NOMO-1 treated with DMSO at 0.1 percent for 48 hours (cell line): ENCODE measurements around the gene TRIM50.
"Not testable (repeated sequence)": the region's sequence is repeated elsewhere in the genome, so short reads cannot be mapped to it uniquely, and the experiment has no call there.

Source experiments
- DNase-seq: peaks from one replicate; lab custom pipeline; 2025; ENCODE audit not compliant: unreplicated experiment; lab: John Stamatoyannopoulos, UW

Gene TRIM50

DNA sequence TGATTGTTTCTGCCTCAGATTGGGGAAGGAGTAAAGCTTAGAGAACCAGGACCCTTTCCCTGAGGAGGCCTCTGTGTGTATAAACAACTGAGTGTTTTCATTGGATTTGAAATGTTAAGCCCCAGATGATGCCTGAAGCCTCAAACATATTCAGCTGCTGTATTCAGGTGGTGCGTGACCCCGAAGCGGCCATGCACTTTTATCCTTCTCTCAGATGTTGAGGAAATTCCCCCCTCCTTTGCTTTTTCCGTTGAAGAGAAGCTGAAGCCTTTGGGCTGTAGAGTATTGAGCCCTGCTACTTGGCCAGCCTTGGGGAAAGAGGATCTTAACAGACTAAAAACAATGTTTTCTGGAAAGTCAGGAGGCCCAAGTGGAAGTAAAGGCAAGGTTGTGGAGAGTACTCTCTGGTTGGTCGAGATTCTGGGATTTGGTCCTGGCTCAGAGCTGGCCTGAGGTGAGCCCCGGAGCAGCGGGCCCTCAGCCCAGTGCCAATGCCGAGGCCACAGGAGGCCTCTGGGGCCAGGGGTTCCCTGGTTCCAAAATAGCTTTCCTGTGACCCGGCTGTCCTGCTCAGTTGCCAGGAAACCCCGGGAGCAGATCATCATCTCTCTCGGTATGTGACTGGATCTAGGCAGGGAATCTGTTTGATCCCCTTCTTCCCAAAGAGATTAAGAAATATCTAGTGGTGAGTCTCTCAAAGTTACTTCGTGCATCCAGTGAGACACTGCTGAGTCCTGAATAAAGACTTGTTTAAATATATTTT lies 22.6 kb upstream of the TRIM50 start:
- no peak for DNase-seq

DNA sequence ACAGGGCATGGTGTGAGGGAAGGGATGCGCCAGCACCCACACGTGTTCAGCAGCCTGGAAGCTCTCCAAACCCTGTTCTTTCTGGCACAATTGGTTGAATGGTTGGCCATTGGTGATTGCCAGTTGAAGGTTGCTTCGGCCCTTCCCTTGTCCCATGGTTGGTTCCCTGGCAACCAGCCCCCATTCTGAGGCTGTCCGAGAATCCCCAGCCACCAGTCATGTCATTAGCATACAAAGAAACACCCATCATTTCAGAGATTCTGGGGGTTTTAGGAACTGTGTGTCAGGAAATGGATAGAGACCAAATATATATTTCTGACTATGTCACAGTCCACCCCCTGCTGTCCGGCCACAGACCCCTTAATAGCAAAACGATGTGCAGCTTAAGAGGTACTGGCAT lies 21.9 kb upstream of the TRIM50 start:
- DNase-seq = no peak

DNA sequence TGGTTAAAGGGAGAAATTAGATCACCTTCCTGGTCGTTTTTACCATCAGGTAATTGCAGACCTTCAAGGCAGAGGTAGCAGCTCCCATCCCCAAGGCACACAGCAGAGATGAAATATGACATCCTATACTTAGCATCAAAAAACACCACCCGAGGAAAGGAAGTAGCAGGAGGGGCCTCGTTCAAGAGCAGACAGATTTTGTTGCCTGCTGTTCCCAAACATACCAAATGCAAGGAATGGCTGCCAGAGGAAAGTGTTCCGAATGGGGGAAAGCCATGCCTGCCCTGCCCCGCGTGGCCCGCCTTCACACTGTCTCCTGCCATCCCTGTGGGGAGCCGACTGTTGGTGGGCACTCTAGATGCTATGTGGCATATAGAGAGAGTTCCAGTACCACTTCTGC lies 18.1 kb upstream of the TRIM50 start:
- no peak for DNase-seq

DNA sequence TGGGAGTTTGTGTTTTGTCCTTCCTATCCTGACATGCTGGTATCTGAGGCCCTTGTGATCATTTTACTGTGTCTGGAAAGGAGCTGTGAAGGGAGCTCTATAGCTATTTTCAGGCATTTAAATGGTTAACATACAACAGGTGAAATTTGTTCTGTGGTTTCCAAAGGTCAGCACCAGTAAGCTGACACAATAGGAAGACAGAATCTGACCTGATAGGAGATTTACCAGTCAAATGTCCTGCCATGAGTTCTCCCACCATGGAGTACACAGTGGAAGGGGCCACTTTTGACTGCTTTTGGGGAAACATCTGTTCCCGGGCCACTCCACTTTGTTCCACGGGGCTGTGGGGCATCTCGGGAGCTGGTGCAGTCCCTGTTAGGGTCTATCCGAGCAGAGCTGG lies 17.7 kb upstream of the TRIM50 start:
- DNase-seq = no peak

DNA sequence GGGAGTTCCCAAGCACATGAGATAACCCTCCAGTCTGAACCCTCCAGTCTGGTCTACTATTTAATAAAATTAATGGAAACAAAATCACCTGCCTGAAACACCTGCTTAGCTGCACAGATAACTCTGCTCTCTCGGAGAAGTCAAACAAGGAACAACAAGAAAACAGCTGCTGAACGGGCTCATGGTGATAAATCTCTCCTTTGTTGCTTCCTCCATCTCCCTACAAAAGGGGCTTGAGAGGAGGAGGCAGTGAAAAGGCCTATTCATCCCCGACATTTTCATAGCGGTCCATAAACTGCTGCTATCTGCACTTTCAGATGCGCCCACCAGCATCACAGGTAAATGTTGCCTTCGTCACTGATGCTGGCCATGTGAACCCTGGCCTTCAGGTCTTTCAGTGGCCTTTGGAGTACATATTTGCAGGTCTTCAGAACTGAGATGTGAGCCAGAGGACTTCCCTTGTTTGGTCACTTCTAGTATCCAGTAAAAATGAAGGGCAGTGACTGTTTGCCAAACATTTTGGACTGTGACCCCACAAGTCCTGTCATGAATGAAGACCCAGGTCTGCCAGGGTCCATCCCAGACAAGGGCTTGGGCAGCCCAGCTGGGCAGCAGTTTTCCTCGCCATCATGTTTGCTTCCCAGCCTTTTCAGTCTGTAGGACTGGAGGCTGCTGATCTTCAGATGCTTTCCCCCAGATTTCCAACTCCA lies 15.9 kb upstream of the TRIM50 start:
- DNase-seq = no peak

DNA sequence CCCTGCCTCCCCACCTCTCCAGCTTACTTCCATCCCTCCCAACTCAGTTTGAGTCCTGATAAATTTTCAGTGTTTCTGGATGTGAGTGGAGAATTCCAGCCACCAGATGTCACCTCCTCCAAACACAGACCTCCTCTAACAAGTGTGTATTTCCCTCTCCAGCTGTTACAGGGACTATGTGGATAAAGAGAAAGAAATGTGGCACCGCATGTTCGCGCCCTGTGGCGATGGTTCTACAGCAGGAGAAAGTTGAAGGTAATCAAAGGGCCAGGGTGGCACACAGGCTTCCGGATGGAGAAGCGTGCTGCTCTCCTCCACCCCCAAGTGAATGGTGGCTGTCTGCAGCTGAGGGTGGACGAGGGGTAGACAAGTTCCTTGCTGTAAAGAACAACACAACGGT lies 14.8 kb upstream of the TRIM50 start:
- DNase-seq = no peak

DNA sequence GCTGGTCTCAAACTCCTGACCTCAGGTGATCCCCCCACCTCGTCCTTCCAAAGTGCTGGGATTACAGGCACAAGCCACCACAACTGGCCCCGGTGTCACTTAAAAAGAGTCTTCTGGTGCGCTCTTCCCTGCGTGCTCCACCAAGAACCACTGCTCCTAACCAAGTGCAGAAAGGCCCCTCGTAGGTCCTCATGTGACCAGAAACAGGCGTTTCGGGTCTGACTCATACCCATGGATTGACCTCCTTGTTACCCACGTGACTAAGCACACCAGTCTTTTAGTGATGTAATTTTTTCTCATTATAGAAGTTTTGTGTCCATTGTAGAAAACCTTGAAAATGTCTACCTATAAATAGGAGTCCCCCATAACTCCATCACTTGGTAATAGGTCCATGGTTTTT lies 14.0 kb upstream of the TRIM50 start:
- peak; percentile 98 for DNase-seq

DNA sequence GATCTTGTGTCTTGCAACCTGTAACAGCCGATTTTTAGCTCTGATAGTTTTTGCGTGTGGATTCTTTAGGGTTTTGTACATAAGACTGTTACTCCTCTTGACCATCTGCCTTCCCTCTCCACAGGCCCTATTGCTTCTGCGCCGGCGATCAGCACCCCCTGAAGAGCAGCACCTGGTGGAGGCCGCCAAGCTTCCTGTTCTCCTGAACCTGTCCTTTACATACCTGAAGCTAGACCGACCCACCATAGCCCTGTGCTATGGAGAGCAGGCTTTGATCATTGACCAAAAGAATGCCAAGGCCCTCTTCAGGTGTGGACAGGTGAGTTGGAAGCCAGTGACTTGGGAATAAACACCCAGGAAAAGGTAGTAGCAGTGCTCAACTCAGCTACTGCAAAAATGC lies 12.6 kb upstream of the TRIM50 start:
- DNase-seq = no peak

DNA sequence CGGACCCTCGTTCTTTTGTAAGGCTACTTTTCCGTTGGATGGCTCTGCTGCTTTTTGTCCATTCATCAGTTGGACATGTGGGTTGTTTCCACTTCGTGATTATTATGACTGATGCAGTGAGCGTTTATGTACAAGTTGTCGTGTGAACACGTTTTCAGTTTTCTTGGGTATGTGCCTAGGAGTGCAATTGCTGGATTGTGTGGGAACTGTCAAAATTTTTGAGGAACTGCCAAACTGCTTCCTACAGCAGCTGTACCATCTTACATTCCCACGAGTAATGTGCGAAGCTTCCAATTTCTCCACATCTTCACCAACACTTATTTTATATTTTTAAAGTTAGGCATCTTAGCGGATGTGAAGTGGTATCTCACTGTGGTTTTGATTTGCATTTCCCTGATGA lies 10.4 kb upstream of the TRIM50 start:
- DNase-seq = no peak

DNA sequence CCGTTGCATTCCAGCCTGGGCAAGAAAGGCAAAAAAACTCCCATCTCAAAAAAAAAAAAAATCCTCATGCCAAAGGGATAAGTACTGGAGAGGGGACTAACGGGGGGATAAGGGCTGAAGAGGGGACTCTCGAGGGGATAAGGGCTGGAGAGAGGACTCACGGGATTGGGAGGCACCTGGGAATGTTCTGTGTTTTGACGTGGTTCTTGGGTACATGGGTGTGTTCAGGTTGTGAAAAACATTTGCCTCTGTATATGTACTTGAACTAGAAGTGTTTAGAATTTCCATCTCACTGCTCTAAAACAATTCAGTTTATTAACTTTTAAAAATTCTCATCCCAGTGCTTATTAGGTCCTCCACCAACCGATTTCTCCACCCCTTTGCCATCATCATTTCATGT lies 4.6 kb upstream of the TRIM50 start:
- no peak for DNase-seq

DNA sequence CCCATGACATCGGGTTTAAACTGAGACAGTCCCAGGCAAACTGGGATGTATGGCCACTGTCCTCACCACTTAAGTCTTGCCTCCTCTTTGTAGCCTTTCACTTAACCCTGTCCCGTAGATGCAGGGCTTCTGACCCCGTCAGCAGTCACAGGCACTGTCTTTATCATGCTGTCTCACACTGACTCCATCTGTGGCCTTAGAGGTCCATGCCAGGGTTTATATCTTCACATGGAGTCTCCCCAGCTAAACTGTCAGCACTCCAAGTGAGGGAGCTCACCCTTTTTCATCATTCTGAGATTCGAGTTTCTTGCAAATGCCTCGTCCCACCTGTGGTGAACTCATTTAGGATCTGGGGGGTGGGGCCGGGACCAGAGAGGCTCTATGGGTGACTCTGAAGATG lies 2.9 kb upstream of the TRIM50 start:
- DNase-seq = no peak

DNA sequence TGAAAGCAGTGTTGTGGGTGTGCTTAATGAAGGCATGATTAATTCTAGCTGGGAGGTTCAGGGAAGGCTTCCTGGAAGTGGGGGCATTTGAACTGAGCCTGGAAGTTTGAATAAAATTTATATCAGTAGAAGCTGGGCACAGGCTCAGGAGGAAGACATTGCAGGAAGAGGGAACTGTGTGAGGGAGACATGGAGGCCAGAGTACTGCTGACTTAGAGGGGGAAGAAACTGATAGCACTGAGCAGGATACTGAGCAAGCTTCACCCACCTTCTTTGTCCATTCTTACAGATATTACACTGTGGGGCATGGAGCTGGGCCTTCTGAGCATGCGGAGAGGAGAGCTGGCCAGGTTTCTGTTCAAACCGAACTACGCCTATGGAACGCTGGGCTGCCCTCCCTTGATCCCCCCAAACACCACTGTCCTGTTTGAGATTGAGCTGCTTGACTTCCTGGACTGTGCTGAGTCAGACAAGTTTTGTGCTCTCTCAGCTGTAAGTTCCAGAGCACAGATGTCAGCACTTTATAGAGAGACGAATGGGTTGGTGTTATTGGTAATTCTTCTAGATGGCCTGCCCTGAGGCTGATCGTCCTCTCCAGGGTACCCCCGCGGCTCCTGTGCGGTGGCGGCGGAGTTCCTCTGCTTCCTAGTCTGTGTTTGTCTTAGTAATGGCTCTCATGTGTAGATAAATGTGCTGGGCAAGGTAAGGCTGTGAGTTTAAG lies 2.1 kb upstream of the TRIM50 start:
- no peak for DNase-seq

DNA sequence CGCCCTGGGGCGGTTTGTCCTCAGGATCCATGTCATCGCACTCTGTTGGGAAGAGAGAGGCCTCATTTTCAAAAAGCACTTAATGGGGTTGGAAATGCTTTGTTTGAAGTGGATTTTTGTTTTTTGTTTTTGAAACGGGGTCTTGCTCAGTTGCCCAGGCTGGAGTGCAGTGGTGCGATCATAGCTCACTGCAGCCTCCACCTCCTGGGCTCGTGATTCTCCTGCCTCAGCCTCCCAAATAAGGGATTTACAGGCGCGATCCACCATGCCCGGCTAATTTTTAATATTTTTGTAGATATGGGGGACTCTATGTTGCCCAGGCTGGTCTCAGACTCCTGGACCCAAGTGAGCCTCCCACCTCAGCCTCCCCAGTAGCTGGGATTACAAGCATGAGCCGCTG lies 814 bp upstream of the TRIM50 start:
- no peak for DNase-seq

DNA sequence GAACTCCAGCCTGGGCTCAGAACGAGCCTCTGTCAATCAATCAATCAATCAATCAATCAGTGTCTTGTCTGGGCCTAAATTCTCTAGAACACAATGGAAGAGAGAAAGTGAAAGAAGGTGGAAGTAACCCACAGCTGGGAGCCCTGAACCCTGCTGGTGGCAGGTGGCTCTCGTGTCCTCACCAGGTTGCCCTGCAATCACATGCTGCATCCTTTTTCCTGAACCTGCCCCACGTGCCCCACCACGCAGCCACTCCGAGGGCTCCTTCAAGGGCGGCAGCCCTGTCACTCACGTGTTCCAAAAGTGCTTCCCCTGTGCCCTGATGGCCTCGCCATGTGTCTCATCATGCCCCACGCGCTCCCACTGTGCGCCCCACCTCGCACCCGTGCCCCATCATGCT lies 433 bp downstream of the TRIM50 start:
- not testable (repeated sequence) for DNase-seq

DNA sequence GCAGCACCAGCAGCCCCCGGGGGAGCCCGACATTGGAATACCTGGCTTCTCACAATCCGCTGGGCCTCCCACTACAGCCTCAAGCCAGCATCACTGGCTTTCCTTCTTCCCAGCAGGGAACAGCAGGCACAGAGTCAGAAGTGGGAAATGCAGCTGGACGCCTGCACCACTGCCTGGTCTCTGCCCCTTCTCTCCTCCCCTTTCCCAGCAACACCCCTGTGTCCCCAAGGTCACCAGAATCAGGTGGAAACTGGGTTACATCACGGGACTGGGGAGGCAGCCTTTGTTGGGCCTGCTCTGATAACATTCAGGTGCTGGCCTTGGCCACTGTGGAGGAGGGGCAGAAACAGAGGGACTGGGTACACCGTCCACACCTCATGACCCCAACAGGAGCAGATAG lies 2.5 kb downstream of the TRIM50 start:
- DNase-seq = not testable (repeated sequence)

DNA sequence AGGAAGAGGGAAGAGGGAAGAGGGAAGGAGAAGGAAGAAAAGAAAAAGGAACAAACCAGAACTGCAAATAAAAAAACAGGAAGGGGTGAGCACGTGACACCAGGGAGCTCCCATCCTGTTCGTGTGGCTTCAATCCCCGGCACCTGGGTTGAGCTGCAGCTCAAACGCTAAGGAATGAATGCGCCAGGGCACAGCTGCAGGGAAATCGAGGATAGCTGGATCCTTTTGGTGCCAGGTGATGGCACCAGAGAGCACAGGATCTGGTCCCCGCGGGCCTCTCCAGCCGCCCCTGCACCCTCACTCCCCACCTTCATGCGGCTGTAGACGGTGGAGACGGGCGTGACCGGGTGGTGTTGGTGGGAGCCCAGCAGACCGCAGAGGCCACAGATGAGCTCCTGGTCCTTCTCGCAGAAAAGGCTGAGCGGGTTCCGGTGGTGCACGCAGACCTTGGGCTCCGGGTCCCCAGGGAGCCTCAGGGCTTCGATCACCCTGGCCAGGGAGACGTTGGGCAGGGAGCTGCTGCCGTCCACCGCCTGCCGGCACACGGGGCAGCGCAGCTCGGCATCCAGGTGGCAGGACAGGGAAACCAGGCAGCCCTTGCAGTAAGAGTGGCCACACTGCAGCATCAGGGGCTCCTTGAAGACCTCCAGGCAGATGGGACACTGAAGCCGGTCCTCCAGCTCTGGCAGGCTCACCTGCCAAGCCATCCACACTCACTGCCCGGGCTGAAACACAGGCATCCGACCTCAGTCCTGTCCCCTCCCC lies 3.6 kb downstream of the TRIM50 start:
- DNase-seq = peak; percentile 89

DNA sequence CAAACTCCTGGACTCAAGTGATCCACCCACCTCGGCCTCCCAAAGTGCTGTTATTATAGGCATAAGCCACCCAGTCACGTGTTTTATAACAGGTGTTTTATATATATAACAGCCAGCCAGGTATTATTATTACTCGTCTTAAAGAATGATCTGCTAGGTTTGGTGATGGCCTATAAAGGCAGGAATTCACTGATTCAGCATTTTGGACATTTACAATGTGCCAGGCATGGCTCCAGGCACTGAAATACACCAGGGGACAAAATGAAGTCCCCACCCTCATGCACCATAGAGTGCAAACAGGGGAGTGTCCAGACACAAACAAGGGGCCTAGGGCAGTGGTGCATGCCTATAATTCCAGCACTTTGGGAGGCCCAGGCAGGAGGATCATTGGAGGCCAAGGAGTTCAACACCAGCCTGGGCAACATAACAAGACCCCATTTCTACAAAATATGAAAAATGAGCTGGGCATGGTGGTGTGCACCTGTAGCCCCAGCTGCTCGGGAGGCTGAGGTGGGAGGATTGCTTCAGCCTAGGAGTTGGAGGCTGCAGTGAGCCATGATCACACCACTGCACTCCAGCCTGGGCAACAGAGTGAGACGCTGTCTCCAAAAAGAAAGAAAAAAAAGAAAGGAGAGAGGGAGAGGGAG lies 4.3 kb downstream of the TRIM50 start:
- not testable (repeated sequence) for DNase-seq

DNA sequence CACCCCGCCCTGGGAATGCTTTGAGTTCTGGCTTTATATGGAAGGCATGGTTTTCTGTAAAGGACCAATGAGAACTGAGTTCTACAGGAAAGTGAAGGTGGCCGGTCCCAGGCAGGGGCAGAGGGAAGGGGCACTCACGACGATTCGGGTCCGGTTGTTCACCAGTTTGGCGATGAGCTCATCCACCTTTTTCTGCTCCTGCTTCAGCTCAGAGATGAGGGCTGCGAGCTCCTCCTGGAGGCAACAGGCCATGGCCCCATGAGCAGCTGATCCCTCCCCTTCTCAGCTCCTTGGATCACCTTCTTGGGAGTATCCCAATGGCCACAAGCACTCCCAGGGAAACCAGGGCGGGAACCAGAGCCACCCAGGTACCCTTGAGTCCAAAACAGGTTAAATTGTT lies 7.9 kb downstream of the TRIM50 start:
- not testable (repeated sequence) for DNase-seq

DNA sequence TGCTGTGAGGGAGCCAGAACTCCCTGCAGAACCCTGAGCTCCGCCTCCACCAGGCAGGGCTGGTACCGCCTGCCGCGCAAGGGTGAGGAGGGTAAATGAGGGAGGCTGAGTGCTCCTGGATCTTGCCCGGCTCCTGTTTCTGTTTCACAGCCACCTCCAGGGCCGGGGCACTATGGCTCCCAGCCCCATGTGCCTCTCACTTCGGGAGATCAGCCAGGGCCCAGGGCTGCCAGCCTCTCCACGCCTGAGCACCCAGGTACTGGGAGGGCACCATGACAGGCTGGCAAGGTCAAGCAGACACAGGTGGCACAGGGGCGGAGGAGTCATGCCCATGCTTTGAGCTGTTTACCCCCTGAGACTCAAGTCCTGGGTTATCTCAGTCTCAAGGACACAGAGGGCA lies 8.3 kb downstream of the TRIM50 start:
- DNase-seq = not testable (repeated sequence)

DNA sequence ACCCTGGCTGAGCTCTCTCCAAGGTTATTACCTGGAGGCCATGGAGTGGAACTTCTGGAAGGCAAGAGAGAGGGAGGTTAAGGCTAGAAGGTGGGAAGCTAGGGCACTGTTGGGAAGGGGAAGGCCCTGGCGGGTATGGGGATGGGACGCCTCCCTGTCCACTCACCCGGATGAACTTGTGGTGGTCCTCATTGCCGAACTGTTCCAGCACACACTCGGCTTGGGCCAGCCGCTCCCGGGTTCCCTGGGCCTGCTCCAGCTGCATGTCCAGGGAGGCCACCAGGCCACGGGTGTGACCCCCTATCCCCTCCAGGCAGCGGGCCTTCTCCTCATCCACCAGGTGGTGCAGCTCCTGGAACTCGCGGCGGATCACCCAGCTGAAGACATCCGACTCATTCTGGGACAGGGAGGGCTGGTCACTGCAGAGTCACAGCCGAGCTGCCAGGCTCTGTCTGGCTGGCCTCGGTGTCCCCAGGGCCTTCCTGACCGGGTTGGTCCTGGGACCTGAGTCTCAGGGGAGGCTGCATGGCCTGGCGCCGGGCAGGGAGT lies 9.2 kb downstream of the TRIM50 start:
- not testable (repeated sequence) for DNase-seq

DNA sequence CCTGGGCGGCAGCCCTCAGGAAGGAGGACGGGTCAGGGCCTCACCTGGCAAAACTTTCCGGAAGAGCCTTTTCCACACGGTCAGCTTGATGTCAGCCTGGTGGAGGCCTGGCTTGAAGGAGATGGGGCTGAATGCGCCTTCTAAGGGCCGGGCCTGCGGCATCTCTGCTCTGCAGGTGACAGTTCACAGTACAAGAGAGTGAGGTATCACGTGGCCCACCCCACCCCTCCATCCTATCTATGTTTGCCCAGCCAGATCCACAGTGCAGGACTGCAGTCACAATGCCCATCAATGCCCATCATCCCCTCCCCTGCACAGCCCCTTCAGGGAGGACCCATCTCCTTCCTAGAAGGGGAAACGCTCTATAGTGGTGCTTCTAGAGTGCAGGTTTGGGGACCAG lies 11.4 kb downstream of the TRIM50 start:
- DNase-seq = no peak
